ENCODE data around the gene UMPS.

DNA sequence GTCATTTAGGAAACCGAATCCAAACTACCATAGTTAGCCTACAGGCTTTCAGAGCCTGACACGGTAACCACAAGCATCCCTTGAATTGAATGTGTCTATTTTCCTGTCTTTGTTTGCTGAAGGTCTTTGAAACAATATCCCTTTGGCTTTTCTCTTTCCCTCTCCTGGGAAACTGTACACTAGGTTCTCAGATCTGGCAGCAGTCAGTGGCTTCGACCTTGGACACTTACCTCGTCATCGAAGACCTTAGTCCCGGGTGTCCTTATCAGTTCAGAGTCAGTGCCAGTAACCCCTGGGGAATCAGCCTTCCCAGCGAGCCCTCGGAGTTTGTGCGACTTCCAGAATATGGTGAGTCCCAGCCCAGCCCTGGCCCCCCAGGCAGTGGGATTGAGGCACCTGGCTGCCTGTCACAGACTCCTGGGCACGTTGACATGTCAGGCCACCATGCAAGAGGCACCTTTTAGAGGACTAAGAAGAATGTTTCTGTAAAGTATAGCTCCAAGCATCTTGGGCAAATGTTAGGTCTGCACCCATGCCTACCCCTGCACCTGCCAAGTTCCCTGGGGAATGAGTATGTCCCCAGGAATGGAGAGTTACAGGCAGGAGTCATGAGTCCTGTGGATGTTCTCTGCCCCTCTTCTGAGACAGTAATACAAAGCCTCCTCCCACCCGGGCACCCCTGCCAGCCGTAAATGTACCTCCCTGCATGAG lies 30.4 kb upstream of the UMPS start:
- TF ChIP-seq, protein P1, sequence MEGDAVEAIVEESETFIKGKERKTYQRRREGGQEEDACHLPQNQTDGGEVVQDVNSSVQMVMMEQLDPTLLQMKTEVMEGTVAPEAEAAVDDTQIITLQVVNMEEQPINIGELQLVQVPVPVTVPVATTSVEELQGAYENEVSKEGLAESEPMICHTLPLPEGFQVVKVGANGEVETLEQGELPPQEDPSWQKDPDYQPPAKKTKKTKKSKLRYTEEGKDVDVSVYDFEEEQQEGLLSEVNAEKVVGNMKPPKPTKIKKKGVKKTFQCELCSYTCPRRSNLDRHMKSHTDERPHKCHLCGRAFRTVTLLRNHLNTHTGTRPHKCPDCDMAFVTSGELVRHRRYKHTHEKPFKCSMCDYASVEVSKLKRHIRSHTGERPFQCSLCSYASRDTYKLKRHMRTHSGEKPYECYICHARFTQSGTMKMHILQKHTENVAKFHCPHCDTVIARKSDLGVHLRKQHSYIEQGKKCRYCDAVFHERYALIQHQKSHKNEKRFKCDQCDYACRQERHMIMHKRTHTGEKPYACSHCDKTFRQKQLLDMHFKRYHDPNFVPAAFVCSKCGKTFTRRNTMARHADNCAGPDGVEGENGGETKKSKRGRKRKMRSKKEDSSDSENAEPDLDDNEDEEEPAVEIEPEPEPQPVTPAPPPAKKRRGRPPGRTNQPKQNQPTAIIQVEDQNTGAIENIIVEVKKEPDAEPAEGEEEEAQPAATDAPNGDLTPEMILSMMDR (conservative IDR thresholded peaks at IDR 0.05; ENCODE audit: low read length), result no peak
- no peak for TF ChIP-seq EZH2phosphoT487 (IDR thresholded peaks at IDR 0.05; ENCODE audit: borderline replicate concordance)

Data from Loucy (cell line).